ENCODE data around the gene HS6ST2. TPM values are rescaled to one million over a fixed set of nuclear protein-coding genes. Genes with fewer than 3 reads are reported as not detected.

Gene HS6ST2
- total and polyA plus RNA-seq, 9 of the 15 experiments (the other 6 are each of a cell fraction or from before 2014, with no cell fraction given) = not detected

GRCh38 chrX:132802033-132802432, 156.4 kb downstream of the HS6ST2 start:
- ATAC-seq (no peak), DNase-seq (ENCODE audit: extremely low read depth in 1 of 4, low spot score in 3 of 4) (no peak), FAIRE-seq (no peak)
- H2AFZ ChIP-seq (ENCODE audit: low read depth, low read length) = no peak overlapping the region
- no peak overlapping the region for H3K27ac ChIP-seq (ENCODE audit: extremely low read depth, low read depth, low read length)
- H3K36me3 ChIP-seq (ENCODE audit: control insufficient read depth, insufficient read depth, low read length) = no peaks in the 10 kb centered on the region
- H3K4me1 ChIP-seq (replicated peaks in 1 of 2; ENCODE audit: control insufficient read depth in 2 of 2, insufficient read depth in 2 of 2, low read length in 2 of 2) = no peaks in the 10 kb centered on the region
- in situ Hi-C loops (cut with MboI) = no loop called here
- no TSS peak for BruUV-seq (replicated peaks)
- H3K4me2 ChIP-seq (ENCODE audit: insufficient read depth, low read length) = no peak overlapping the region
- 2% methylated on average over 3 of the region's 4 CpGs for WGBS (ENCODE audit: insufficient coverage, low coverage, missing lambda C conversion rate)
- H3K4me3 ChIP-seq = no peak overlapping the region
- H4K20me1 ChIP-seq (replicated peaks; ENCODE audit: control insufficient read depth, insufficient read depth, low read length) = no peaks in the 10 kb centered on the region
- H3K9ac ChIP-seq (ENCODE audit: insufficient read depth in 1 of 2, low read depth in 2 of 2, low read length in 2 of 2) = no peak overlapping the region
- CTCF ChIA-PET (ENCODE audit: low intra/inter-chr PET ratio) = no interaction called here
- intact Hi-C loops (cut with micrococcal nuclease) = no loop called here
- H3K9me3 ChIP-seq (replicated peaks; ENCODE audit: control insufficient read depth, insufficient read depth, low read depth, low read length) = no peaks in the 10 kb centered on the region
- POLR2A ChIA-PET = interaction anchor here (0.6 kb wide), 1 partner anchor 609 kb away, joined by 3 read pairs; no protein-coding TSS in a partner anchor
- no peaks in the 10 kb centered on the region for H3K27me3 ChIP-seq (ENCODE audit: control insufficient read depth in 2 of 2, insufficient read depth in 2 of 2, low read length in 2 of 2)
- H3K79me2 ChIP-seq (ENCODE audit: control insufficient read depth, insufficient read depth, low read length) = no peaks in the 10 kb centered on the region
- H3K9me1 ChIP-seq (ENCODE audit: control insufficient read depth, insufficient read depth, low read length) = no peaks in the 10 kb centered on the region
- no peak for TF ChIP-seq ZBTB40 (IDR thresholded peaks at IDR 0.05)
- TF ChIP-seq ZBTB40 (CRISPR knock-in tag; IDR thresholded peaks at IDR 0.05) = no peak
- TF ChIP-seq PREB (CRISPR knock-in tag; IDR thresholded peaks at IDR 0.05) = no peak
- no peak for TF ChIP-seq ZBTB43 (CRISPR knock-in tag; IDR thresholded peaks at IDR 0.05)
- no peak for TF ChIP-seq MYBL2 (IDR thresholded peaks at IDR 0.05; ENCODE audit: low read depth)
- no peak for TF ChIP-seq MYBL2 (CRISPR knock-in tag; IDR thresholded peaks at IDR 0.05; ENCODE audit: borderline replicate concordance)
- no peak for TF ChIP-seq HDAC8 (tag; IDR thresholded peaks at IDR 0.05)

Measured in K562 (cell line).